Lower leg skin (tissue), 3 donors: ENCODE measurements around the gene DALRD3.

Source experiments
- POLR2A ChIP-seq, 2 donors: fragments of 450-650 bp; IDR thresholded peaks; one replicate each; pipeline ENCODE4 v1.6.1; 2016 to 2017; ENCODE audit warnings: antibody characterized with exemption in 2 of 2, mild to moderate bottlenecking in 1 of 2, moderate library complexity in 1 of 2
- TF ChIP-seq, protein P1 (sequence below), 3 donors: fragments of 450-650 bp; IDR thresholded peaks; one replicate each; pipeline ENCODE4 v1.5.1; 2016; ENCODE audit warnings: antibody characterized with exemption in 3 of 3, mild to moderate bottlenecking in 3 of 3, moderate library complexity in 2 of 3

DNA sequence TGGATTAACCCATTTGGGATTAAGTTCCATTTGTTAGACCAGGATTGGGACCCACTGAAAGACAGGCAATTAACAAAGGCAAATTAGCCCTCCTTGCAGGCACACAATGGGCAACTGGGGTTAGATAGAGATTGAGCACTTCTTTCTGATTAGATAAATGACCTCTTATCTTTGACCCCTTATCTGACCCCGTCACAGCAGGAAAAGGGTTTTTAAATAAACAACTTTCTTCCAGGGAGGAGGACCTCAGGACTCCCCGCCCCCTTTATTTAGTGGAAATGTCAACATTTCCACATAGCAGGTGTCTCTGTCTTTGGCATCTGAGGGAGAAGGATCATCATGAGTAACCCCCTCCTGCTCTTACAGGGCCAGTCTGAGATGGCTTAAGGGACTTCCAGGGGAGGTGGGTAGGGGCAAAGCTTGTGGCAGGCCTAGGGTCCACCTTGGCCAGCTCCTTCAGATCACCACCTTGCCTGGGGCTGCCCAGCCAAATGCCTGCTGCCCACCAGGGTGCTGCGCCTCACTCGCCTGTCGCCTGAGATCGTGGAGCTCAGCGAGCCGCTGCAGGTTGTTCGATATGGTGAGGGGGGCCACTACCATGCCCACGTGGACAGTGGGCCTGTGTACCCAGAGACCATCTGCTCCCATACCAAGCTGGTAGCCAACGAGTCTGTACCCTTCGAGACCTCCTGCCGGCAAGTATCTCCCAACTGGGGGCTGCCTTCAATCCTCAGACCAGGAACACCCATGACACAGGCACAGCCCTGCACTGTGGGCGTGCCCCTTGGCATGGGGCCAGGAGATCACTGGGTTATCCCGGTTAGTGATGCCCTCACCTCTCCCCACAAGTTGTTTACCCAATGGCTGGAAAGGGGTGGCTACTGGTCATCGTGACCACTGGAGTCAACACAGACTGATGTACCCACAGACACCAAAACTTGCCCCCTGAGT is 13.8 kb downstream of the DALRD3 start:
- TF ChIP-seq, protein P1, sequence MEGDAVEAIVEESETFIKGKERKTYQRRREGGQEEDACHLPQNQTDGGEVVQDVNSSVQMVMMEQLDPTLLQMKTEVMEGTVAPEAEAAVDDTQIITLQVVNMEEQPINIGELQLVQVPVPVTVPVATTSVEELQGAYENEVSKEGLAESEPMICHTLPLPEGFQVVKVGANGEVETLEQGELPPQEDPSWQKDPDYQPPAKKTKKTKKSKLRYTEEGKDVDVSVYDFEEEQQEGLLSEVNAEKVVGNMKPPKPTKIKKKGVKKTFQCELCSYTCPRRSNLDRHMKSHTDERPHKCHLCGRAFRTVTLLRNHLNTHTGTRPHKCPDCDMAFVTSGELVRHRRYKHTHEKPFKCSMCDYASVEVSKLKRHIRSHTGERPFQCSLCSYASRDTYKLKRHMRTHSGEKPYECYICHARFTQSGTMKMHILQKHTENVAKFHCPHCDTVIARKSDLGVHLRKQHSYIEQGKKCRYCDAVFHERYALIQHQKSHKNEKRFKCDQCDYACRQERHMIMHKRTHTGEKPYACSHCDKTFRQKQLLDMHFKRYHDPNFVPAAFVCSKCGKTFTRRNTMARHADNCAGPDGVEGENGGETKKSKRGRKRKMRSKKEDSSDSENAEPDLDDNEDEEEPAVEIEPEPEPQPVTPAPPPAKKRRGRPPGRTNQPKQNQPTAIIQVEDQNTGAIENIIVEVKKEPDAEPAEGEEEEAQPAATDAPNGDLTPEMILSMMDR (IDR thresholded peaks at IDR 0.05): no peak
- no peak for TF ChIP-seq POLR2A (IDR thresholded peaks at IDR 0.05)
